ENCODE results near the gene SLC17A3. TPM values are rescaled to one million over a fixed set of nuclear protein-coding genes. Genes with fewer than 3 reads are reported as not detected.

SLC17A3 gene
- total and polyA plus RNA-seq, 10 of the 15 experiments (the other 5 are each of a cell fraction or from before 2014, with no cell fraction given), result not detected

- Histone ChIP-seq H3K79me2 (ENCODE audit: control insufficient read depth, insufficient read depth, low read length) (no peaks in the 10 kb centered on the region), H3K4me2 (ENCODE audit: control insufficient read depth, insufficient read depth) (no peak overlapping the region), H3K36me3 (ENCODE audit: control insufficient read depth in 2 of 2, insufficient read depth in 2 of 2, low read length in 1 of 2) (no peaks in the 10 kb centered on the region), H3K4me1 (ENCODE audit: control insufficient read depth, insufficient read depth, low read length) (no peaks in the 10 kb centered on the region), H3K27me3 (replicated peaks in 1 of 2; ENCODE audit: control insufficient read depth in 2 of 2, insufficient read depth in 2 of 2, low read length in 1 of 2) (peaks cover 0 to 6% of the 10 kb centered on the region in 2 experiments; a peak in 1 of 4 replicates), H4K20me1 (ENCODE audit: control insufficient read depth, insufficient read depth) (no peaks in the 10 kb centered on the region), H3K27ac (ENCODE audit: control insufficient read depth, insufficient read depth) (no peak overlapping the region), H3K4me3 (no peak overlapping the region), H3K9ac (ENCODE audit: control insufficient read depth, insufficient read depth, low read length) (no peak overlapping the region), H2AFZ (ENCODE audit: control insufficient read depth, low read depth, low read length) (no peak overlapping the region), H3K9me3 (replicated peaks; ENCODE audit: control insufficient read depth, insufficient read depth, low read length) (no peaks in the 10 kb centered on the region)
- no peak for ATAC-seq
- FAIRE-seq, result no peak
- 41% methylated on average over 2 of the region's 2 CpGs for WGBS (ENCODE audit: insufficient coverage, insufficient replicate concordance, low lambda C conversion rate, missing lambda C conversion rate)
- no peak for TF ChIP-seq CTCF (IDR thresholded peaks at IDR 0.05 in 2 of 3, conservative IDR thresholded peaks at IDR 0.05 in 1 of 3; ENCODE audit: control insufficient read depth in 2 of 3, extremely low read depth in 1 of 3, insufficient read depth in 1 of 3, low read depth in 3 of 3, low read length in 3 of 3)
- no peak for TF ChIP-seq TARDBP (IDR thresholded peaks at IDR 0.05; ENCODE audit: borderline replicate concordance)
- no peak for TF ChIP-seq ZNF274 (IDR thresholded peaks at IDR 0.05; ENCODE audit: insufficient read depth, insufficient read length)
- TF ChIP-seq TCF3 (IDR thresholded peaks at IDR 0.05; ENCODE audit: borderline replicate concordance, insufficient read depth, low read depth, low read length), result no peak
- no peak for TF ChIP-seq RBBP5 (conservative IDR thresholded peaks at IDR 0.05)
- TF ChIP-seq CHD2 (IDR thresholded peaks at IDR 0.05; ENCODE audit: borderline replicate concordance, low read depth, low read length), result no peak
- TF ChIP-seq EZH2 (IDR thresholded peaks at IDR 0.05; ENCODE audit: borderline replicate concordance, control insufficient read depth, low read depth, low read length), result no peak
- no peak for TF ChIP-seq JUNB (IDR thresholded peaks at IDR 0.05)
- no peak for TF ChIP-seq MXI1 (IDR thresholded peaks at IDR 0.05; ENCODE audit: low read depth, low read length)
- no TSS peak for BruUV-seq (replicated peaks)
- SMC1A ChIA-PET (ENCODE audit: uncharacterized antibody, unreplicated experiment), result no interaction called here
- DNase-seq (ENCODE audit: low read depth, low spot score), result no peak
- CTCF ChIA-PET, result no interaction called here
- POLR2A ChIA-PET, result no interaction called here
- intact Hi-C loops (cut with micrococcal nuclease; ENCODE audit: unreplicated experiment) (no loop called here), in situ Hi-C loops (cut with MboI) (no loop called here)
- RAD21 ChIA-PET (ENCODE audit: unreplicated experiment), result no interaction called here
Observed at GRCh38 chr6:25844518-25844917, 29.5 kb downstream of the SLC17A3 start.
